HG03060 (cell line): ENCODE results near the gene COBL.

Experiments
- ATAC-seq: cut with Tn5 transposase; IDR thresholded peaks from one replicate; pipeline ENCODE4 v1.9.1; 2021; ENCODE audit warnings: low read depth, moderate number of reproducible peaks; ENCODE audit not compliant: unreplicated experiment

Gene COBL

GRCh38 chr7:50988988-50989387 is 327.6 kb downstream of the COBL start:
- no peak for ATAC-seq

DNA sequence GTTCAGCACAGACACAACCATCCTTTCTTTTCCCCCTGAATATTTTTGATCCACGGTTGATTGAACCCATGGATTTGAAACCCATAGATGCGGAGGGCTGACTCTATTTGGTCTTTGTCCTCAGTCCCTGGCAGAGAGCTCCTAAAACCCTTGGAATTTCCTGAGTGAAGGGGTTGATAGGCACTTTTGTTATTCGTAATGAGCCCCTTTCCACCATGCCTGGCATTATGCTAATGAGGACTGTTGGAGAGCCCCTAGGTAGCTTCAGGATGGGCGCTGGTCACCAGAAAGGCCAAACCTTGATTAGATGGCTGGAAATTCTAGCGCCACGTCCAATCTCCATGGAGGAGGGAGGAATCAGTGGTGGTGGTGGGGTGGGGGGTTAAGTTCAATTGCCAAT is 328.1 kb downstream of the COBL start:
- no peak for ATAC-seq

GRCh38 chr7:50985096-50985495 is 331.5 kb downstream of the COBL start:
- no peak for ATAC-seq

GRCh38 chr7:50983850-50984249 is 332.8 kb downstream of the COBL start:
- no peak for ATAC-seq

GRCh38 chr7:50982626-50983025 is 334.0 kb downstream of the COBL start:
- no peak for ATAC-seq

DNA sequence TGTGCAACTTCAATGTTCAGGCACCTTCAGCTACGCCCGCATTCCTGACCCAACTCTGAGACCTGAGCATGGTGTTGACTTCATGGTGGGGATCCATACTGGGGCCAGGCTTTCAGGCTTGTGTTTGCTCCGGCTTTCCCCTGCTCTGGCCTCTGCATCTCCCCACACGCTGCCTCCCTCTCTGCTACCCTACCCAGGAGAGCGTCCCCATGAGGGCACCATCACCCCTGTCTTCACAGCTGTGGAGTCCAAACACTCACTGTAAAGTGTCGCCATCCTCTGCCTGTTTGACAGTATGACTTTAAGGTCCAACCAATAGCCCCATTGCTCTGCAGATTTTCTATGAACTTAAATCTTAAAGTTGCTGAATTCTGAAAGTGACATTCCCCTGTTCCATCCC is 334.9 kb downstream of the COBL start:
- ATAC-seq: no peak

DNA sequence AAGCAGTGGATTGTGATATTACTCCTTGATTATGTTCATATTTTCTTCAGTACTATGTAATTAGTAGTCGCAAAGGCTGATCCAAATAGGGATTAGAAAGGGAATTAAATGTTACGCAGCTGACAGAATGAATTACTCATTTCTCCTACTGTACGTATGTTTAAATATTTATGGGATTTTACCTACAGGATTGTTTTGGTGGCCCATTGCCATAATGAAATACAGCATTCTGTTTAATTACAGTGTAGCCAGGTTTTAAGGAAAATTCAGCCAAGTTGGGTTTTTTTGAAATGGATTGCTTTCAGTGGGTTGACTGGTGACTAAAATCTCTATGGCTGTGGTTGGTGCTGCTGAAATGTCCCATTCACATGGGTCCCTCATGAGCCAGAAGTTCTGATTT is 336.2 kb downstream of the COBL start:
- ATAC-seq: no peak

GRCh38 chr7:50978633-50979215 is 337.9 kb downstream of the COBL start:
- ATAC-seq: no peak

- no peak for ATAC-seq
These were observed 339.2 kb downstream of the COBL start for GRCh38 chr7:50977421-50977820.

GRCh38 chr7:50976064-50976463 is 340.5 kb downstream of the COBL start:
- no peak for ATAC-seq

DNA sequence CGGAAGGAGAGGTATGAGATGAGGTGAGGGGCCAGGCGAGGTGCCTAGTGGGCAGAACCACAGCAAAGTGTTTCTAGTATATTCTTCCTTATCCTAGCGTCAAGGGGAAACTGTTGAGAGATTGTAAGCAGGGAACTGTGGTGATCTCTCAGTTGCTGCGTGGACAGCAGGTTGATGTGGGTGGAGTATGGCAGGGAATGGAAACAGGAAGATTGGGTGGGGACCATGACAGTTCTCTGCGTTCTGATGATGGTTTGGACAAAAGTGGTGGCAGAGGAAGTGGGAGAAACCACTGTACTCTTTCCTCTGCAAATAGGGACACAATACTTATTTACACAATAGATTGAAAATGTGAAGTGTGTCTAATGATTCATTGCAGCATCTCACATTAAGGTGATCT is 342.4 kb downstream of the COBL start:
- ATAC-seq: no peak

DNA sequence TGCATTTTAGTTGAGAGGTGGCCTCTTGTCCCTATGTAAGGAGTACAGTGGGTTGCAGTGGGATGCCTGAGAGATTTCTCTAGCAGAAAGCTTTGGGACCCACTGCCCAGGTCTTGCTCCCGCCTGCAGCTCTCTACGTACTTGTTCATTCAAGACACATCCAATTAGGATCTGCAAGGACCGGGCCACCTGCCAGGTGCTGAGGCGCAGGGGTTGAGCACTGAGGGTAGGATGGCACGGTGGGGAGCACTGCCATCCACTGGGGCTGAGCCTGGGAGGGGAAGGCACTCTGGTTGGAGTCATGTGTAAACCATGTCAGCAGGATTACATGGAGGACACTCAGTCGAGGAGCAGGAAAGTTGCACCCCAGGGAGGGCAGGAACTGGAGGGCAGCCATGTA is 342.8 kb downstream of the COBL start:
- ATAC-seq: no peak

GRCh38 chr7:50970092-50970491 is 346.5 kb downstream of the COBL start:
- no peak for ATAC-seq
